Left lung (tissue), 10 donors: ENCODE measurements around the gene OR56A1. TPM values are rescaled to one million over a fixed set of nuclear protein-coding genes. Genes with fewer than 3 reads are reported as not detected.

Experiments used
- ATAC-seq: fragments of 200-7000 bp; cut with Tn5 transposase; one replicate; pipeline ENCODE4 v1.9.1; 2020; ENCODE audit warnings: moderate library complexity
- DNase-seq, 4 donors: peaks; one replicate each; pipeline ENCODE4 v3.0.0-alpha.2; 2013 to 2020
- H3K27ac ChIP-seq, 2 donors: fragments of 200-600 bp; sonication (generic) in 1 of 2; one replicate each; pipeline versions ENCODE4 v1.5.0 to v1.8.0; 2020 to 2021
- H3K27me3 ChIP-seq, 2 donors: fragments of 200-600 bp; sonication (generic) in 1 of 2; one replicate each; pipeline versions ENCODE4 v1.5.0 to v1.8.0; 2020 to 2021
- H3K36me3 ChIP-seq, 2 donors: fragments of 200-600 bp; sonication (generic) in 1 of 2; one replicate each; pipeline versions ENCODE4 v1.5.0 to v1.8.0; 2020 to 2021
- H3K4me1 ChIP-seq, 2 donors: fragments of 200-600 bp; one replicate each; pipeline ENCODE4 v1.8.0; 2021
- H3K4me3 ChIP-seq, 2 donors: fragments of 200-600 bp; sonication (generic) in 1 of 2; one replicate each; pipeline versions ENCODE4 v1.5.0 to v1.8.0; 2020 to 2021; ENCODE audit warnings: mild to moderate bottlenecking in 1 of 2
- H3K9me3 ChIP-seq, 2 donors: fragments of 200-600 bp; sonication (generic) in 1 of 2; one replicate each; pipeline versions ENCODE4 v1.5.0 to v1.8.0; 2020 to 2021
- intact Hi-C, 2 donors: fragments of 100-400 bp; cut with DNase I; formaldehyde crosslinking; loops; one replicate each; pipeline versions ENCODE4 v1.11.2 to v1.14.2; 2022
- polyA plus RNA-seq, 6 donors: library from polyadenylated mRNA; unstranded; fragments of 120-200 nt; gene quantifications; one replicate each; pipeline ENCODE4 v1.2.1, GENCODE V29; 2013; ENCODE audit not compliant: insufficient read length in 6 of 6
- total RNA-seq, 2 donors: library from RNA; stranded (reverse); fragmentation: NEBNext Ultra II Directional; extraction: Animal tissue kit (Norgen Biotek cat#: 25700); gene quantifications; one replicate each; pipeline ENCODE4 v1.2.1, GENCODE V29; 2021
- TF ChIP-seq, protein P1 (sequence below), 2 donors: fragments of 200-600 bp; sonication (generic) in 1 of 2; IDR thresholded peaks; one replicate each; pipeline versions ENCODE4 v1.5.0 to v1.8.0; 2021; ENCODE audit warnings: antibody characterized with exemption in 2 of 2
- donor health status: DM: no; HTN: yes; CAD: no.
- donor health status: DM: no; HTN: no; CAD: no.

Gene OR56A1
- total and polyA plus RNA-seq, 8 donors, result 0.03 TPM; not detected in 7

DNA sequence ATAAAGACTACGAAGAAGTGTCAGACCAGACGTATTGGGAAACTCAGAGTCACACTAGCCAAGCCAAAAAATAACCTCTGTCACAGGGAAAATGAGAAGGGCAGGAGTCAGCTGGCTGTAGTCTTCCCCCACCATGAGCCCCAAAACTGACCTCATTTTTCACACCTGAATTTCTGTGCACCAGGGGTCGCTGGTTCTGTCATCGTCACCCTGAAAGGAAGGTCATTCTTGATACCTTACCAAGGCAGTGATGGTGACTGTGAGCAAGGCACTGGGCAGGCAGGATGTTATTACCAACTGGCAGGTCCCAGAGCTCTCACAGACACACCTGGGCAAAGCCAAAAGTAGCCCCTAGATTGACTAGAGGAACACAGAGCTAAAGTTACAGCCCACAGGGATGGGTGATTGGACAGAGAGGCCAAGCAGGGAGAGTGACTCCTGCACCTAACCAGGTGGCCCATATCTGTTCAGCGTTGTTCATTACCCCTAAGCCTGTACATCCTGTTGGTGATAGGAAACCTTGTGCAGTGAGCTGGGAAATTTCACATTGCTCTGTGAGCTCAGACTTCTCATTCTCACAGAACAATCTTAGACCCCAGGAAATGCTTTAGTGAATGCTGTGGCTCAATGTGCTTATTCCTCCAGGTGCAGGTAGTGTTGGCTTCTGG is 32.3 kb upstream of the OR56A1 start:
- Histone ChIP-seq H3K9me3 (no peaks in the 10 kb centered on the region), H3K27me3 (no peaks in the 10 kb centered on the region), H3K4me3 (no peak overlapping the region), H3K27ac (no peak overlapping the region), H3K36me3 (no peaks in the 10 kb centered on the region), H3K4me1 (no peaks in the 10 kb centered on the region)
- no peak for DNase-seq
- intact Hi-C loops, result no loop called here
- no peak for ATAC-seq
- TF ChIP-seq, protein P1, sequence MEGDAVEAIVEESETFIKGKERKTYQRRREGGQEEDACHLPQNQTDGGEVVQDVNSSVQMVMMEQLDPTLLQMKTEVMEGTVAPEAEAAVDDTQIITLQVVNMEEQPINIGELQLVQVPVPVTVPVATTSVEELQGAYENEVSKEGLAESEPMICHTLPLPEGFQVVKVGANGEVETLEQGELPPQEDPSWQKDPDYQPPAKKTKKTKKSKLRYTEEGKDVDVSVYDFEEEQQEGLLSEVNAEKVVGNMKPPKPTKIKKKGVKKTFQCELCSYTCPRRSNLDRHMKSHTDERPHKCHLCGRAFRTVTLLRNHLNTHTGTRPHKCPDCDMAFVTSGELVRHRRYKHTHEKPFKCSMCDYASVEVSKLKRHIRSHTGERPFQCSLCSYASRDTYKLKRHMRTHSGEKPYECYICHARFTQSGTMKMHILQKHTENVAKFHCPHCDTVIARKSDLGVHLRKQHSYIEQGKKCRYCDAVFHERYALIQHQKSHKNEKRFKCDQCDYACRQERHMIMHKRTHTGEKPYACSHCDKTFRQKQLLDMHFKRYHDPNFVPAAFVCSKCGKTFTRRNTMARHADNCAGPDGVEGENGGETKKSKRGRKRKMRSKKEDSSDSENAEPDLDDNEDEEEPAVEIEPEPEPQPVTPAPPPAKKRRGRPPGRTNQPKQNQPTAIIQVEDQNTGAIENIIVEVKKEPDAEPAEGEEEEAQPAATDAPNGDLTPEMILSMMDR (IDR thresholded peaks at IDR 0.05), result no peak

- H3K36me3 ChIP-seq, result no peaks in the 10 kb centered on the region
- H3K9me3 ChIP-seq, result no peaks in the 10 kb centered on the region
- no peak for DNase-seq
- H3K27ac ChIP-seq, result no peak overlapping the region
- H3K4me3 ChIP-seq, result no peak overlapping the region
- no peak for ATAC-seq
- intact Hi-C loops, result no loop called here
- no peaks in the 10 kb centered on the region for H3K27me3 ChIP-seq
- TF ChIP-seq, protein P1 (IDR thresholded peaks at IDR 0.05), result no peak
- no peaks in the 10 kb centered on the region for H3K4me1 ChIP-seq
Observed at GRCh38 chr11:6061475-6061874, 30.9 kb upstream of the OR56A1 start.

DNA sequence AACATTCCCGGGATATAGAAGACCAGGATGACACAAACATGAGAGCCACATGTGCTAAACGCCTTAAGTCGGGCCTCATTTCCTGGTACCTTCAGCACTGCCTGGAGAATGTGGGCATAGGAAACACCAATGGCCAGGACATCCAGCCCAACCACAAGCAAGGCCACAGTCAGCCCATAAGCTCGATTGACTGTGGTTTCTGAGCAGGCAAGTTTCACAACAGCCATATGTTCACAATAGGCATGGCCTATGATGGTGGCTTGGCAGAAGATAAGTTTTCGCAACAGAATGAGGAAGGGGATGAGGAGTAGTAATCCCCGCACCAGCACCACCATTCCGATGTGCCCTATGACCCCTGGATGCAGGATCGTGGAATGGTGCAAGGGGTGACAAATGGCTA is 26.9 kb upstream of the OR56A1 start:
- intact Hi-C loops, result no loop called here
- Histone ChIP-seq H3K4me3 (no peak overlapping the region), H3K4me1 (no peaks in the 10 kb centered on the region), H3K36me3 (no peaks in the 10 kb centered on the region), H3K9me3 (no peaks in the 10 kb centered on the region), H3K27me3 (no peaks in the 10 kb centered on the region), H3K27ac (no peak overlapping the region)
- ATAC-seq (no peak), DNase-seq (no peak)
- TF ChIP-seq, protein P1 (IDR thresholded peaks at IDR 0.05), result no peak

DNA sequence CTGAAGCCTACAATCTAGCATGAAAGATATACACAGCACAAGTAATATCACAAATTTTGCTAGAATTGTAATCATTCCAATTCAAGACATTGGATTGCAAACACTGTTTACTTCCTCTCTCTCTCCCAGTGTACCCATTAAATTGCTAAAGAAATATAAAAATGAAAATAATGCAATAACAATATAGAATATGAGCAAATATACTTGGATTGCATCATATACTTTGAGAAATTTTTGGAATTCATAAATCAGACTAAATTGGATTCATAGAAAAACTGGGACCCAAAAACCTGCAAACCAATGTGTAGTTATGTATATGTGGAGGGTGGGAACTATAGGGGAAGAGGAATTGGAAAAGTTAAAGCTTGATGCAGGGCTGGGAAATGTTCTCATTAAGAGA is 25.0 kb upstream of the OR56A1 start:
- no peak overlapping the region for H3K4me3 ChIP-seq
- ATAC-seq (no peak), DNase-seq (no peak)
- TF ChIP-seq, protein P1 (IDR thresholded peaks at IDR 0.05), result no peak
- H3K9me3 ChIP-seq, result no peaks in the 10 kb centered on the region
- intact Hi-C loops, result no loop called here
- H3K4me1 ChIP-seq, result no peaks in the 10 kb centered on the region
- no peaks in the 10 kb centered on the region for H3K36me3 ChIP-seq
- H3K27ac ChIP-seq, result no peak overlapping the region
- peaks cover 0 to 7% of the 10 kb centered on the region in 2 donors for H3K27me3 ChIP-seq

DNA sequence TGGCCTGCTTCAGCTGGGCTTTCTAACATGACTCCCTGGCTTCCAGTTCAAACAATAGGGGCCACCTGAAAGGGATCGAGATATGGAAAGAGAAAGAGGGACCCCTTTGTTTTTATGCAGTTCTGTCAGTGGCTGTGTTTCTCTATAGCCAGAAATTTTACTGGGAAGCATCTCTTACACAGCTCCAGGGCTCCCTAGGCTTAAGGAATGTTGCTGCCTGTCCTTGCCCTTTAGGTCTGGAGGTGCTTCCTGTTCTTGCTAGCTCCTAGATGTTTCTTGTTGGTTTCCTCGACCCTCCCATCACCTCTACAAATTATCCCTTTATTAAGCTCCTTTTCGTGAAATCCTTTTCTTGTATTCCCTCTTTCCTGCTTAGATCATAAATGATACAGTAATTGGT is 21.8 kb upstream of the OR56A1 start:
- no peaks in the 10 kb centered on the region for H3K36me3 ChIP-seq
- H3K9me3 ChIP-seq, result no peaks in the 10 kb centered on the region
- ATAC-seq (no peak), DNase-seq (no peak)
- H3K4me1 ChIP-seq, result no peaks in the 10 kb centered on the region
- TF ChIP-seq, protein P1 (IDR thresholded peaks at IDR 0.05), result no peak
- H3K4me3 ChIP-seq, result no peak overlapping the region
- peaks cover 0 to 8% of the 10 kb centered on the region in 2 donors for H3K27me3 ChIP-seq
- intact Hi-C loops, result no loop called here
- H3K27ac ChIP-seq, result no peak overlapping the region
